ENCODE measurements around the gene INSL3. TPM values are rescaled to one million over a fixed set of nuclear protein-coding genes. Genes with fewer than 3 reads are reported as not detected.
A peak's percentile ranks its signal among the peaks of the same experiment; 100 is the strongest.

Gene INSL3
- total RNA-seq, 1 experiment from 2014 or later, result 0.57 TPM

- ChIA-PET CTCF (no interaction called here), POLR2A (interaction anchor here (0.6 kb wide), 1 partner anchor 44 kb away, joined by 4 read pairs; no protein-coding TSS in a partner anchor)
- 0 out of 2 replicates have a peak, but pooled peaks cover 3% of the 10 kb centered on the region for H3K4me1 ChIP-seq (ENCODE audit: control insufficient read depth, insufficient read depth, low read length)
- ATAC-seq, result no peak
- H3K9me3 ChIP-seq (ENCODE audit: control insufficient read depth, insufficient read depth, low read depth, low read length), result no peaks in the 10 kb centered on the region
- no peaks in the 10 kb centered on the region; the same call in 1 of the 2 replicates for H3K36me3 ChIP-seq (ENCODE audit: control insufficient read depth, insufficient read depth, low read length)
- DNase-seq (ENCODE audit: low read depth, low spot score), result no peak
- H3K27ac ChIP-seq (ENCODE audit: low read length), result no peak overlapping the region
- H3K4me3 ChIP-seq (ENCODE audit: low read depth in 2 of 2, low read length in 2 of 2), result no peak overlapping the region
- intact Hi-C loops (cut with micrococcal nuclease; ENCODE audit: unreplicated experiment) (loop anchor here (10.0 kb wide), 1 partner anchor 74 kb away; the partner anchor contains the start of gene RPL18A), in situ Hi-C loops (cut with HindIII; ENCODE audit: low pct_unique_long_range_greater_than_20kb, low sequenced_read_pairs) (no loop called here)
- H3K27me3 ChIP-seq (ENCODE audit: control insufficient read depth, insufficient read depth, low read length), result no peaks in the 10 kb centered on the region
- no TSS peak for BruUV-seq (replicated peaks)
- TF ChIP-seq SIN3A (IDR thresholded peaks at IDR 0.05; ENCODE audit: borderline replicate concordance, insufficient read depth, low read depth, low read length) (no peak), POLR2AphosphoS5 (IDR thresholded peaks at IDR 0.05; ENCODE audit: low read depth, low read length) (no peak), CTCF (IDR thresholded peaks at IDR 0.05) (no peak), TCF7L2 (IDR thresholded peaks at IDR 0.05; ENCODE audit: low read depth, low read length) (no peak), REST (IDR thresholded peaks at IDR 0.05; ENCODE audit: insufficient read depth in 1 of 2, low read depth in 2 of 2, low read length in 1 of 2) (no peak)
Observed at GRCh38 chr19:17780781-17781180, 40.5 kb downstream of the INSL3 start.

GRCh38 chr19:17778968-17779929 lies 42.1 kb downstream of the INSL3 start:
- no peak overlapping the region for H3K27ac ChIP-seq (ENCODE audit: low read length)
- no TSS peak for BruUV-seq (replicated peaks)

More at GRCh38 chr19:17778968-17779929, 42.1 kb downstream of the INSL3 start:
- no peaks in the 10 kb centered on the region; the same call in 1 of the 2 replicates for H3K36me3 ChIP-seq (ENCODE audit: control insufficient read depth, insufficient read depth, low read length)
- DNase-seq (ENCODE audit: low read depth, low spot score) (no peak), ATAC-seq (0 out of 2 replicates have a peak, but pooled peaks have one; percentile 28)
- POLR2A ChIA-PET, result interaction anchor here (0.6 kb wide), 1 partner anchor 159 kb away, joined by 3 read pairs; no protein-coding TSS in a partner anchor
- no peaks in the 10 kb centered on the region for H3K27me3 ChIP-seq (ENCODE audit: control insufficient read depth, insufficient read depth, low read length)
- H3K9me3 ChIP-seq (ENCODE audit: control insufficient read depth, insufficient read depth, low read depth, low read length), result no peaks in the 10 kb centered on the region
- TF ChIP-seq POLR2AphosphoS5 (IDR thresholded peaks at IDR 0.05; ENCODE audit: low read depth, low read length), result no peak
- CTCF ChIA-PET, result no interaction called here
- H3K4me3 ChIP-seq (ENCODE audit: low read depth in 2 of 2, low read length in 2 of 2), result peak overlapping the region in 1 of 2 experiments; percentile 11; a peak in 1 of 4 replicates
- intact Hi-C loops (cut with micrococcal nuclease; ENCODE audit: unreplicated experiment), result no loop called here
- H3K4me1 ChIP-seq (ENCODE audit: control insufficient read depth, insufficient read depth, low read length), result 0 out of 2 replicates have a peak, but pooled peaks cover 3% of the 10 kb centered on the region
- in situ Hi-C loops (cut with HindIII; ENCODE audit: low pct_unique_long_range_greater_than_20kb, low sequenced_read_pairs), result no loop called here
